ENCODE results near the gene JAGN1.
"Not testable (repeated sequence)": the region's sequence is repeated elsewhere in the genome, so short reads cannot be mapped to it uniquely, and the experiment has no call there.

Gene JAGN1

DNA sequence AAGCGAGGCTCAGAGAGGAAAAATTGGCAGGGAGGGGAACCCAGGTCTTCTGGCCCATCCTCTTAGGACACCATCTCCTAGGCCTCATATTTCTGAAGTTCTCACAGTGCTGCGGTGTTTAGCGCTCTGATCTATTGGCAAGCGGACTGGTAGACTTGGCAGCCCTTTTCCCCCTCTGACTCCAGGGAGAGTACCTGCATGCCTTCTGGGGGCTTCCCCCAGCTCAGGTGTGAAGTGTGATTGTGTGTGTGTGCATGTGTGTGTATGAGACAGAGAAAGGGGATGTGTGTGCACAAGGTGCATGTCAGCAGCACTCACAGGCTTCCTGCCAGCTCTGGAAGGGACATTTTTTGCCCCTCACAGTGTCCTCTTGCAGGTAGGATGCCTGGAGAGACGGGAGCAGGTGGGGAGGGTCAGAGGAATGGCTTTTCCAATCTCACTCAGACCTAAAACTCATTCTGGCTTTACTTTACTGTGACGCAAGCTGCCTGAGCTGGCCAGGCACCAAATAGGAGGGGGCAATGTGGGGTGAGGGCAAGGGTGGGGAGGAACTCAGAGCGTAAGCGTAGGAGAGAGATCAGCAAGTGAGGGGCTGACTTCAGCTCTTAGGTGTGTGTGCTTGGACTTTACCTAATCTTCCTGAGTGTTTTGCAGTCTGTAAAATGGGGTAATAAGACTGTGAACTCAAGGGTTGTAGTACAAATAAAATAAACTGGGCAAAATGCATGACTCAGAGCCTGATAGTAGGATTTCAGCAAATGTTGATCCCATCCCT lies 8.2 kb downstream of the JAGN1 start:
- no peak for DNase-seq (ENCODE audit: low read depth)

DNA sequence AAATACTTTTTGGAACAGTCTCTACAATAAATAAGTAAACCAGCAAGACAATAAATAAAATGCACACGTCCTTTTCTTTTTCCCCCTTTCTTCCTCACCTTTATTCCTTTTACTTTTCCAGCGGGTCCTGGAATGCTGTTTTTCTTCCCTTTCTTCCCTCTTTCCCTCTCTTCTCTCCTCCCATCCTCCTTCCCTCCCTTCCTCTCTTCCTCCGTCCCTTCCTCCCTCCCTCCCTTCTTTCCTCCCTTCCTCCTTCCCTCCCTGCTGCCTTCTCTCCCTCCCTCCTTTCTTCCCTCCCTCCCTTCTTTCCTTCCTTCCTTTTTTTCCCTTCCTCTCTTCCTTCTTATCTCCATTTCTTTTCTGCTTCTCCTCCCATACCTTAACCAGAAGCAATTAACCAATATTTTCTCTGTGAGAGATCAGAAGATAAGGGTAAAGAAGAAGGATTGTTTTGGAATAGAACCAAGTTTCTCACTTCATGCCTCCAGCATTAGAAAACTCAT lies 8.9 kb downstream of the JAGN1 start:
- DNase-seq (ENCODE audit: low read depth), result no peak

DNA sequence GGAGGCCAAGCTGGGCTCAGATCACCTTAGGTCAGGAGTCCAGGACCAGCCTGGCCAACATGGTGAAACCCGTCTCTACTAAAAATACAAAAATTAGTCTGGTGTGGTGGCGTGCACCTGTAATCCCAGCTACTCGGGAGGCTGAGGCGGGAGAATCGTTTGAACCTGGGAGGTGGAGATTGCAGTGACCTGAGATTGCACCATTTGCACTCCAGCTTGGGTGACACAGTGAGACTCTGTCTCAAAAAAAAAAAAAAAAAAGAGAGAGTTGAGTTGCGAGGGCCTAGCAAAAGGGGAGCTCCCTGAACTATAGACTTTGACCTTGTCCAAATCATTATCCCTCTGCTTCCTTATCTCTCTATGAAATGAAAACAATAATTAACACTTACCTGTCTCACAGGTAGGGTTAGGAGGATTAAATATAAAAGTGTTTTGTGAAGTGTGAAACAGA lies 10.6 kb downstream of the JAGN1 start:
- DNase-seq (ENCODE audit: low read depth), result not testable (repeated sequence)

DNA sequence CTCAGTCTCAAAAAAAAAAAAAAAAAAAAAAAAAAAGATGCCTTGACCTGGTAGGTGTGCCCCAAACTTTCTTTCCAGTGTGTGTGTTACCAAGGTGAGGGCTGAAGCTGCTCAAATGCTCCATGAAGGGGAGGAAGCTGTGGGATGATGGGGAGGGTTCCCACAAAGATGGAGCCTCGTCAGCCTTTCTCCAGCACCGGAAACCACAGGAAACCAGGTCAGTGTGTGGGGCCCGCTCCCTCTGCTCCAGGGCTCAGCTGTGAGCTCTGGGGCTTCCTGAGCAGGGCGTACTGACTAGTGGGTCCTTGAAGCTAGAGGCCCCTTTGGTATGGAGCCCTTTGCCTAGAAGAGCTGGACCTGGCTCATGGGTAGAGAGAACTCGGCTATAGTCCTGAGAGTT lies 11.6 kb downstream of the JAGN1 start:
- no peak for DNase-seq (ENCODE audit: low read depth)

DNA sequence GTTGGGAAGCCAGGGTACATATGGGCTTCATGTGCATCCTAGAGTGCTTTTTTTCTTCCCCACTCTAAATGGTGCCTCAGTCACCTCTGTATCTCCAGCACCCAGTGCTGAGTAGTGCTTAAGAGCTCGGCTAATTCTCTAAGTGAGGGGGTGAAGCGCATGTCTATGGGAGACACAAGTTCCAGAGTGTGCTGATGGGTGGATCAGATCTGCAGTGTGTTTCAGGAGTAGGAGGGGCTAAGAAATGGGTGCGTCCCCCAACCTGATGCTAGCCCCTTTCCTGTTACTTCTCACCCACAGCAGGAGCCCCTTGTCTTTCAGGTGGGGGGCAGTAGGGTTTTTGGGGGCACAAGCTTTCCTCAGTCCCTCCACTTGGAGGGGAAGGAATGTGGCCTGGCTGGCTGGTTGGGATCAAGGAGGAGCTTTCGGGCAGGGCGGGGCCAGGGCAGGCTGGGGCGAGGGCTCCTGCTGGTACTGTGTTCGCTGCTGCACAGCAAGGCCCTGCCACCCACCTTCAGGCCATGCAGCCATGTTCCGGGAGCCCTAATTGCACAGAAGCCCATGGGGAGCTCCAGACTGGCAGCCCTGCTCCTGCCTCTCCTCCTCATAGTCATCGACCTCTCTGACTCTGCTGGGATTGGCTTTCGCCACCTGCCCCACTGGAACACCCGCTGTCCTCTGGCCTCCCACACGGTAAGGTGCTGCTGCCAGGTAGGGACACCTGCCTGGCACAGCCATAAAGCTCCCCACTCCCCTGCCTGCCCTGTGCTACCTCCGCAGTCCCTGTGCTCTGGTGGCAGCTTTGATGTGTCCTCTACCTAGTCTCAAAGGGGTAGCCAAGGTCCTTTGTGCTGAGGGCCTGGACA lies 12.2 kb downstream of the JAGN1 start, which contains the start of gene IL17RE:
Gene IL17RE, plus strand, starts transcription at position 477 of the 866 bp plus-strand sequence. Its CDS starts 85 bp downstream, at position 562.
- DNase-seq (ENCODE audit: low read depth), result no peak

DNA sequence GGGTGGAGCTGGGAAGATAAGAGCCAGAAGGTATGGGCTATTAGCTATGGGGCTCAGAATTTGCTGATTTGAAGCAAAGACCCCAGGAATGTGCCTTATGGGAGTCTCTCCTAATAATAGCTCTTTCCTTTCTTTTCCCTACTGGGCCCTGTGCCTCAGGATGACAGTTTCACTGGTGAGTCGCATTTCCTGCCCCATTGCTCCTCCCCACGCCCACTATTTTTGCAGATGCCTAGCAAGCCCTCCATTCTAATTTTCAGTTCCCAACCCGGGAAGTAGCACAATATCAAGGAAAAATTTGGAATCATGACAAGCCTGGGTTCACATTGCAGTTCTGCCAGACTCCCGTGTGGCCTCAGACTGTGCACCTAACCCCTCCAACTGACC lies 12.8 kb downstream of the JAGN1 start:
- no peak for DNase-seq (ENCODE audit: low read depth)

DNA sequence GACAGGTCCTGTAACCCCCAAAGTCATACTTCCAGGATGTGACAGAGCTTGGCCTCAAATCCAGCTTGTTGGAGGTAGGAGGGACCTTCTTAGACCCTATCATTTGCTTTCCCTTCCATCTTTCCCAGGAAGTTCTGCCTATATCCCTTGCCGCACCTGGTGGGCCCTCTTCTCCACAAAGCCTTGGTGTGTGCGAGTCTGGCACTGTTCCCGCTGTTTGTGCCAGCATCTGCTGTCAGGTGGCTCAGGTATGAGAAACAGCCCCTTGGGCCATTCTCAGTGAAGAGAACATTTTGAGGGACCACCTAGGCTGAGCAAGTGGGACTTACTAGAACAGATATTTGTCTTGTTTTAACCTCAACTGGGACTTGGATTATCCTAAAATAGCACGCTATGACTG lies 13.5 kb downstream of the JAGN1 start:
- no peak for DNase-seq (ENCODE audit: low read depth)

DNA sequence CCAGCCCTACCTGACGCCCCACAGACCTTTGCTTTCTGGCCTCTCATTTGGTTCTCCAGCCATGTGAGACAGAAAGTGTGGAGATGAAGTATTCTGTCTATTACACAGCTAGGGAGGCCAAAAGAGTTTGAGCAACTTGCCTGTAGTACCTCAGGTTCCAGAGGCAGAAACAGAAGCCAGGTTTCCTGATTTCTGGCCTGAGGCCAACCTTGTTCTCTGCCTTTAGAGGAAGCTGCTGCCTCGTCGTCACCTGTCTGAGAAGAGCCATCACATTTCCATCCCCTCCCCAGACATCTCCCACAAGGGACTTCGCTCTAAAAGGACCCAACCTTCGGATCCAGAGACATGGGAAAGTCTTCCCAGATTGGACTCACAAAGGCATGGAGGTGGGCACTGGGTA lies 16.1 kb downstream of the JAGN1 start:
- DNase-seq (ENCODE audit: low read depth), result no peak

DNA sequence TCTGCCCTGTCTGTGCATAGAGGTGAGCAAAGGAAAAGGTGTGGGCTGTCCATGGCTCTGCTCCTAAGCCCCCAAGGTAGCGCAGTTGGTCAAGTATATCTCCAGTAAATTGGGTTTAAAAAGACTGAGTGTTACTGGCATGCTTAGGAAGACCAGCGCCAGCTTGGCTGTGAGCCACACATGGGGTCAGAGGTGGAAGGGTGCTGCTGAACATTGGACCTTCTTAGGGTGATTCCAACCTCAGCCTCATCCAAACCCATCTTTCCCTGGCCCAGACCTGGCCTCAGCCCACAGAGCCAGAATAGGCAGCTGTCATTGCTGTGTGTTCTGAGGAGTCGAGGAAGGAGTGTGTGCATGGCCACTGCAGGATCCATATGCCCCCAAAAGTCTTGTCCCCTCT lies 17.9 kb downstream of the JAGN1 start:
- no peak for DNase-seq (ENCODE audit: low read depth)

DNA sequence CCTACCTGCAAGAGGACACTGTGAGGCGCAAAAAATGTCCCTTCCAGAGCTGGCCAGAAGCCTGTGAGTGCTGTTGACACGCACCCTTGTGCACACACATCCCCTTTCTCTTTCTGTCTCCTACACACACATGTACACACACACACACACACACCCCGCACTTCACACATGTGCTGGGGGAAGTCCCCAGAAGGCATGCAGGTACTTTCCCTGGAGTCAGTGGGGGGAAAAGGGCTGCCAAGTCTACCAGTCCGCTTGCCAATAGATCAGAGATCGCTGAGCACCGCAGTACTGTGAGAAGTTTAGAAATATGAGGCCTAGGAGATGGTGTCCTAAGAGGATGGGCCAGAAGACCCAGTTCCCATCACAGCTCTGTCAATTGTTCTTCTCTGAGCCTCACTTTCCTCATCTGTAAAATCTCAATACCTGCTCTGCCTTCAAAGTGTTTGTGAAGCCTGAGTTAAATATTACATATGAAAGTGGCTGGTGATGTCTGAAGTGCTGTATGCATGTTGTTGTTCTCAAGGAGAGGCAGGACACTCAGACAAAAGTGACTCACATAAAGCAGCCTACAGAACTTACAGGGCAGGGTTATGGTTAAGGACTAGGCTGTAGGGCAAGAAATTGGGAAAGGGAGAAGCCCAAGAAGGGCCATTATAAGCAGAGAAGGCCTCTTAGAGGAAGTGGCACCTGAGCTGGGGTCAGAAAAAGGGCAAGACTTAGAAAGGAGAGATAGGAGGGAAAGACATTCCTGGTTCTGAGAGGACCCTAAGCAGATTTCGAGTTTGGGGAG lies 19.0 kb downstream of the JAGN1 start:
- no peak for DNase-seq (ENCODE audit: low read depth)

DNA sequence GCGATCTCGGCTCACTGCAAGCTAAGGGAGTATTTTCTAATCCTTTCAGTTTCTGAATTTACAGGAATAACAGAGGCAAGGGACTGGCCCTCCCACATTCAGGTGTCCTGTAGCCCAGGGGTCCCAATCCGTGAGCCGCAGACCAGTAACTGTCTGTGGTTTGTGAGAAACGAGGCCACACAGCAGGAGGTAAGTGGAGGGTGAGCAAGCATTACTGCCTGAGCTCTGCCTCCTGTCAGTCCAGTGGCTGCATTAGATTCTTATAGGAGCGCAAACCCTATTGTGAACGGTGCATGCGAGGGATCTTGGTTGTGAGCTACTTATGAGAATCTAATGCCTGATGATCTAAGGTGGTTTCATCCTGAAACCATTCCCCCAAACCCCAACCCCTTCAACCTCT lies 21.5 kb downstream of the JAGN1 start:
- DNase-seq (ENCODE audit: low read depth), result no peak

DNA sequence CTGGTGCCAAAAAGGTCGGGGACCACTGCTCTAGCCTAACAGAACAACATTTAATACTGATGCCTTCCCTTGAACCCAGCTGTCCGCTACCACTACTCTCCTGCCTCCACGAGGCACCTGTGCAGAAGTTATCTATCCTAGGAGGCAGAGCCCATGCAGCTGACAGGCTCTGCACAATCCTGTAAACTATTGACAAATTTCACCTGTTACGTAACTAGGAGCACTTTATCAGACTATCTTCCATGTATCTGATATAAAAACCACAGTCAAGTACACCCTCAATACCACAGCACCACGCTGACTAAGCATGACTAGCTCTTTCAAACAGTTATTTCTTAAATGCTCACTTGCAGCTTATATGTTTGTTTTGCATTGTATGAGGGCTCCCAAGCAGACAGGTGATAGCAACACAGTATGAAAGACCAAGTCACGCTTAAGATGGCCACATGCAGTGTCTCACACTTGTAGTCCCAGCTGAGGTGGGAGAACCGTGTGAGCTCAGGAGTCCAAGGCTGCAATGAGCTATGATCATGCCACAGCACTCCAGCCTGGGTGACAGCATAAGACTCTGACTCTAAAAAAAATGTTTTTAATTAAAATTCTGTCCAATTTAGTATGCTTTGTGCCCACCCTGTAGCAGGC lies 22.0 kb downstream of the JAGN1 start:
- no peak for DNase-seq (ENCODE audit: low read depth)

DNA sequence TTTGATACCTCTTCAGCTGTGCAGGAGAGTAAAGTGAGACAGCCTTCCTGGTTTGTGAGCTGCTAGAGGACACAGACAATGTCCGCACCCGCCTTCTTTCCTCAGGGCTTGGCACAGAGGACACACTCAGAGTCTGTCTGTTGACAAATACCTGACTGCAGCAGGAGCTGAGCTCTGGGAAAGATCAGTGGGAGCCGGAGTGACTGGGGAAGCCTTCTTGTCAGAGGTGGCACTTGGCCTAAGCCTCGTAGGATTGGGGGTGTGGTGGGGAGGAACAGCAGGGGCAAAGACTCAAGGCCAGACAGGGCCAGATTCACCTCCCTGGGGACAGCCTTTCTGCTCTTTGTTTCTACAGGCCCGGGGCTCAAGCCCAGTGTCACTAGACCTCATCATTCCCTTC lies 23.2 kb downstream of the JAGN1 start:
- DNase-seq (ENCODE audit: low read depth), result no peak

DNA sequence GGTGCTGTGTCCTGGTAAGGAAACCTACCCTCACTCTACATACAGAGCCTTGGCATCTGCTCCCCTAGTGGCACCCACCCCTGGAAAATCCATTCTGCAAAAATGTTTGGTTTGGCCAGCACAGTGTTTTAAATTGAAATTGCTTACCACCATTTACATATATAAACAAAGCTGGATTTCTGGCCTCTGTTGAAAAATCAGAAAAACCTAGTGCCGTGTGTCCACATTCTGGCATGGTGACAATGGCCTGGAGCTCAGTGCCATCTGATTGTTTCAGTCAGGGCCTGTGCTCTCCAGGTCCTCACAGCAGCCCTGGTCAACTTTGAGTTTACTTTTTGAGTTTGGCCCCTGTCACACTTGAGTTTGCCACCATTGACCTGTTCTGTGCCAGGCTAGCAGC lies 23.6 kb downstream of the JAGN1 start:
- DNase-seq (ENCODE audit: low read depth), result no peak

DNA sequence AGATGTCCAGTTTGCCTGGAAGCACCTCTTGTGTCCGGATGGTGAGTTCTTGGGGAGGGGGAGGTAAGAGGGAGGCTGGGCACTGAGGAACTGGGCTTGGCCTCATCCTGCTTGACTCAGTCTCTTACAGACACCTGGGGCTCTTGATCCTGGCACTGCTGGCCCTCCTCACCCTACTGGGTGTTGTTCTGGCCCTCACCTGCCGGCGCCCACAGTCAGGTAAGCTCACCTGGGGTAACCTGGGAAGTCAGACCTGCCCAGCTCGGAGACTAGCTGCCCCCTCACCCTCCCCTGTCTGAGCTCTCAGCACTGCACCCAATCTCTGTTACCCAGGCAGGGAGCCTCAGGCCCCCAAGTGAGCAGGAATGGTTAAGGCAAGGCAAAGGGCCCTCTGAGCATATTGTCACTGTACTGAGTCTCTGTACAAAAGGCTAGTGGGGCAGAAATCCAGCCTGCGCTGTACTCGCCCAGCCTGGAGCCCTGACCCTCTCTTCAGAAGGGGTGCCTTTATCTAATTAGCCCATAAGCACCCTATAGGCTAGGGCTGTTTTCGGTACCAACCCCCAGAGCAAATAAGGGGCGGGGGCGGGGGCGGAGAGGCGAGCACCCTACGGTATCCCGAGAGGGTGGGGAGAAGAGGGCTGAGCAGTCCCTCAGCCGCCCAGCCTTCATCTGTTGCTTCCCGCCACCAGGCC lies 24.3 kb downstream of the JAGN1 start:
- no peak for DNase-seq (ENCODE audit: low read depth)

DNA sequence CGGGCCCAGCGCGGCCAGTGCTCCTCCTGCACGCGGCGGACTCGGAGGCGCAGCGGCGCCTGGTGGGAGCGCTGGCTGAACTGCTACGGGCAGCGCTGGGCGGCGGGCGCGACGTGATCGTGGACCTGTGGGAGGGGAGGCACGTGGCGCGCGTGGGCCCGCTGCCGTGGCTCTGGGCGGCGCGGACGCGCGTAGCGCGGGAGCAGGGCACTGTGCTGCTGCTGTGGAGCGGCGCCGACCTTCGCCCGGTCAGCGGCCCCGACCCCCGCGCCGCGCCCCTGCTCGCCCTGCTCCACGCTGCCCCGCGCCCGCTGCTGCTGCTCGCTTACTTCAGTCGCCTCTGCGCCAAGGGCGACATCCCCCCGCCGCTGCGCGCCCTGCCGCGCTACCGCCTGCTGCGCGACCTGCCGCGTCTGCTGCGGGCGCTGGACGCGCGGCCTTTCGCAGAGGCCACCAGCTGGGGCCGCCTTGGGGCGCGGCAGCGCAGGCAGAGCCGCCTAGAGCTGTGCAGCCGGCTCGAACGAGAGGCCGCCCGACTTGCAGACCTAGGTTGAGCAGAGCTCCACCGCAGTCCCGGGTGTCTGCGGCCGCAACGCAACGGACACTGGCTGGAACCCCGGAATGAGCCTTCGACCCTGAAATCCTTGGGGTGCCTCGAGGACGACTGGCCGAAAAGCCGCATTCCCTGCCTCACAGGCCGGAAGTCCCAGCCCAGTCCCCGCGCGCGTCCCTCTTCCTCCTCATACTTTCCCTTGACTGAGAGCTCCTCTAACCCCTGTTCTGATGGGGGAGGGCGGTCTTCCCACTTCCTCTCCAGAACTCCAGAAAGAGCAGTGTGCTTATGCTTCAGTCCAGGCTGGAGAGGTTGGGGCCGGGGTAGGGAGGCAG lies 25.1 kb downstream of the JAGN1 start:
- no peak for DNase-seq (ENCODE audit: low read depth)

DNA sequence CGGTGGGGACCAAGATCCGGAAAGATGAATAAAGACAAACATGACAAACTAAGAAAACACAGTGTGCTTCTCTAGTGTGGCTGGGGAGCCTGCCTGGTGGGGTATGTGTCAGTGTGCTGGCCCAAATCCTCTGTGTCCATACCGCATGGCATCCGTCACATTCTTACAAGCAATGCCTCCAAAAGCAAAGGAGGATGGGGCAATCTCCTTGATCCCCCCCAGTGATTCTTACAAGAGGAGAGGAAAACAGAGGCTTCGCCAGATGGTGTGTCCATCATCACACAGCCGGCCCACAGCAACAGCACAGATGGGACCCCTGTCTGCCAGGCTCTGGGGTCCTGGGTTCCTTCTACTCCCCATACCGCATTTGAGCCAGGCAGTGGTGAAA lies 25.9 kb downstream of the JAGN1 start:
- peak; percentile 56 for DNase-seq (ENCODE audit: low read depth)

DNA sequence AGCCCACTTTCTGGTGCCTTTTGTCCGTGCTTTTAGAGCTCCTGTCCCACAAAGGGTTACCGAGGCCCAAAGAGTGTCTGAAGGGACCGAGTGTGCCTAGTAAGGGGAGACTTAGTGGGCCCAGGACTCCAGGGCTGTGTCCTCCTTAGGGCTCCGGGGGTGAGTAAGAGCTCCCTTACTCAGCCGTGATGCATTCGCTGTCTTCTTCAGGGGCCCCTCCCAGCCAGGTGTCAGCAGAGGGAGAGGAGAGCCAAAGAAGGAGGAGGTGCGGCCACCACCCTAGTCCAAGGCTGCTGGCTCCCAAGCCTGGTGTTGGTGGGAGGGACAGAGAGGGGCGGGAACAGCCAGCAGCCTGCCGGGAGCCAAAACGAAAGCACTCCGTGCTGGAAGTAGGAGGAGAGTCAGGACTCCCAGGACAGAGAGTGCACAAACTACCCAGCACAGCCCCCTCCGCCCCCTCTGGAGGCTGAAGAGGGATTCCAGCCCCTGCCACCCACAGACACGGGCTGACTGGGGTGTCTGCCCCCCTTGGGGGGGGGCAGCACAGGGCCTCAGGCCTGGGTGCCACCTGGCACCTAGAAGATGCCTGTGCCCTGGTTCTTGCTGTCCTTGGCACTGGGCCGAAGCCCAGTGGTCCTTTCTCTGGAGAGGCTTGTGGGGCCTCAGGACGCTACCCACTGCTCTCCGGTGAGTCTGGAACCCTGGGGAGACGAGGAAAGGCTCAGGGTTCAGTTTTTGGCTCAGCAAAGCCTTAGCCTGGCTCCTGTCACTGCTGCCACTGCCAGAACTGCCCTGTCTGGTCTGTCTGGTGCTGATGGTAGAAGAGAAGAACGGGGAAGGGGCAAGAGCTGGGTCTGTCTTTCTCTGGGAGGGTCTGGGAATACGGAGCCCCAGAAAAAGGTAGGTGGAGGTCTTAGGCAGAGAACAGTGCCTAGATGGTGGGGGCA lies 26.6 kb downstream of the JAGN1 start, which contains the start of gene IL17RC:
Gene IL17RC, plus strand, starts transcription at position 365 of the 947 bp plus-strand sequence. Its CDS starts 218 bp downstream, at position 583.
- peak; percentile 79 for DNase-seq (ENCODE audit: low read depth)

DNA sequence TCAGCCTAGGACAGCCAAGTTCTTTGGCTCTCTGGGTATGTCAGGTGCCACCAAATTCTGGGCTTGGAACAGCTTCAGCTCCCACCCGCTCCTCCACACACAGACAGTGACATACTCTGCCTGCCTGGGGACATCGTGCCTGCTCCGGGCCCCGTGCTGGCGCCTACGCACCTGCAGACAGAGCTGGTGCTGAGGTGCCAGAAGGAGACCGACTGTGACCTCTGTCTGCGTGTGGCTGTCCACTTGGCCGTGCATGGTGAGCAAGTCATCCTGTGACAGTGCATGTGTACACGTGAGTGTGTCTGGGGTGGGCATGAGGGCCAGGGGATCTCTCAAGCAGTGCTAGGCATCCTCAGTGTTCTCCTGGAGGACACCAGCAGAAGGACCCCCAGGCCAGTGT lies 27.4 kb downstream of the JAGN1 start:
- DNase-seq (ENCODE audit: low read depth), result no peak

Measured in stromal cell of bone marrow (primary cell).